ENCODE measurements around the gene MADD. TPM values are rescaled to one million over a fixed set of nuclear protein-coding genes. Genes with fewer than 3 reads are reported as not detected.

The MADD gene
- total and polyA plus RNA-seq, 10 of the 15 experiments (the other 5 are each of a cell fraction or from before 2014, with no cell fraction given) = 0.47 to 35.4 (median 17.6) TPM

- H3K27me3 ChIP-seq (replicated peaks in 1 of 2; ENCODE audit: control insufficient read depth in 2 of 2, insufficient read depth in 2 of 2, low read length in 1 of 2) = no peaks in the 10 kb centered on the region
- H4K20me1 ChIP-seq (ENCODE audit: control insufficient read depth, insufficient read depth) = no peaks in the 10 kb centered on the region
- FAIRE-seq (no peak), ATAC-seq (peak; percentile 64), DNase-seq (ENCODE audit: low read depth, low spot score) (no peak)
- H3K4me1 ChIP-seq (ENCODE audit: control insufficient read depth, insufficient read depth, low read length) = peaks cover 21% of the 10 kb centered on the region
- intact Hi-C loops (cut with micrococcal nuclease; ENCODE audit: unreplicated experiment) = loop anchor here (5.0 to 10.0 kb wide), 3 partner anchors 76 to 478 kb away; partner anchors contain the start of gene FNBP4
- no peaks in the 10 kb centered on the region for H3K9me3 ChIP-seq (replicated peaks; ENCODE audit: control insufficient read depth, insufficient read depth, low read length)
- ChIA-PET RAD21 (ENCODE audit: unreplicated experiment) (interaction anchor here (1.0 to 3.4 kb wide), 5 partner anchors 23 to 678 kb away, joined by 3 to 31 read pairs (median 6); partner anchors contain the start of gene SLC39A13), SMC1A (ENCODE audit: uncharacterized antibody, unreplicated experiment) (interaction anchor here (0.6 to 3.7 kb wide), 7 partner anchors 15 to 161 kb away, joined by 3 to 36 read pairs (median 5); partner anchors contain the start of genes DDB2 and SLC39A13), POLR2A (interaction anchor here (0.6 to 5.0 kb wide), 7 partner anchors 10 to 752 kb away, joined by 3 to 94 read pairs (median 4); partner anchors contain the start of gene SLC39A13), CTCF (interaction anchor here (0.6 to 4.1 kb wide), 9 partner anchors 15 to 819 kb away, joined by 3 to 20 read pairs (median 5); no protein-coding TSS in a partner anchor)
- peak overlapping the region; percentile 89 for H3K4me2 ChIP-seq (ENCODE audit: control insufficient read depth, insufficient read depth)
- in situ Hi-C loops (cut with MboI) = no loop called here
- BruUV-seq (replicated peaks) = no TSS peak
- peak overlapping the region; percentile 45 for H2AFZ ChIP-seq (ENCODE audit: control insufficient read depth, low read depth, low read length)
- H3K4me3 ChIP-seq = peak overlapping the region; percentile 80
- WGBS (ENCODE audit: insufficient coverage, insufficient replicate concordance, low lambda C conversion rate, missing lambda C conversion rate) = 3% methylated on average over 13 of the region's 14 CpGs
- peaks cover 41% of the 10 kb centered on the region for H3K79me2 ChIP-seq (ENCODE audit: control insufficient read depth, insufficient read depth, low read length)
- H3K36me3 ChIP-seq (ENCODE audit: control insufficient read depth in 2 of 2, insufficient read depth in 2 of 2, low read length in 1 of 2) = peaks cover 2 to 4% of the 10 kb centered on the region in 2 experiments; a peak in 3 of 4 replicates
- peak overlapping the region; percentile 85 for H3K9ac ChIP-seq (ENCODE audit: control insufficient read depth, insufficient read depth, low read length)
- H3K27ac ChIP-seq (ENCODE audit: control insufficient read depth, insufficient read depth) = peak overlapping the region; percentile 93
- TF ChIP-seq BHLHE40 (IDR thresholded peaks at IDR 0.05; ENCODE audit: borderline replicate concordance in 1 of 2, low read depth in 2 of 2, low read length in 1 of 2) = peak in 1 of 2 experiments; percentile 7; a peak in 1 of 4 replicates
- 0 out of 2 replicates have a peak, but pooled peaks have one; percentile 15 for TF ChIP-seq RFX5 (IDR thresholded peaks at IDR 0.05; ENCODE audit: low read depth, low read length)
- peak in 1 of 2 experiments; percentile 68; a peak in 2 of 4 replicates for TF ChIP-seq CEBPB (IDR thresholded peaks at IDR 0.05; ENCODE audit: borderline replicate concordance in 1 of 2, low read depth in 2 of 2, low read length in 2 of 2)
- TF ChIP-seq NFYB (IDR thresholded peaks at IDR 0.05; ENCODE audit: insufficient read depth, low read depth, low read length) = no peak
- no peak for TF ChIP-seq HSF1 (IDR thresholded peaks at IDR 0.05; ENCODE audit: low read depth, low read length)
- TF ChIP-seq NBN (IDR thresholded peaks at IDR 0.05) = 0 out of 2 replicates have a peak, but pooled peaks have one; percentile 9
- peak; percentile 27 to 37; a peak in 2 of 4 replicates for TF ChIP-seq IKZF2 (IDR thresholded peaks at IDR 0.05)
- peak; percentile 39; the same call in 1 of the 2 replicates for TF ChIP-seq IKZF1 (conservative IDR thresholded peaks at IDR 0.05)
- no peak for TF ChIP-seq CUX1 (IDR thresholded peaks at IDR 0.05; ENCODE audit: insufficient replicate concordance, low read depth, low read length)
- TF ChIP-seq POLR2A (IDR thresholded peaks at IDR 0.05; ENCODE audit: low read depth, low read length) = peak; percentile 47; the same call in 1 of the 2 replicates
- peak in 1 of 2 experiments; percentile 95; a peak in 2 of 3 replicates for TF ChIP-seq EGR1 (IDR thresholded peaks at IDR 0.05; ENCODE audit: borderline replicate concordance in 1 of 2, low read depth in 2 of 2, low read length in 2 of 2)
- 0 out of 2 replicates have a peak, but pooled peaks have one; percentile 18 for TF ChIP-seq DPF2 (IDR thresholded peaks at IDR 0.05)
Measured at GRCh38 chr11:47376525-47377371, 106.8 kb downstream of the MADD start.

Measured in GM12878 (cell line).